GM19193 (cell line): ENCODE results near the gene HSPA12B.

Experiments used
- POLR2A ChIP-seq: IDR thresholded peaks from 4 replicates; pipeline ENCODE4 v1.6.1; 2011; ENCODE audit not compliant: insufficient read depth, insufficient read length; ENCODE audit errors: extremely low read depth

The HSPA12B gene, protein sequence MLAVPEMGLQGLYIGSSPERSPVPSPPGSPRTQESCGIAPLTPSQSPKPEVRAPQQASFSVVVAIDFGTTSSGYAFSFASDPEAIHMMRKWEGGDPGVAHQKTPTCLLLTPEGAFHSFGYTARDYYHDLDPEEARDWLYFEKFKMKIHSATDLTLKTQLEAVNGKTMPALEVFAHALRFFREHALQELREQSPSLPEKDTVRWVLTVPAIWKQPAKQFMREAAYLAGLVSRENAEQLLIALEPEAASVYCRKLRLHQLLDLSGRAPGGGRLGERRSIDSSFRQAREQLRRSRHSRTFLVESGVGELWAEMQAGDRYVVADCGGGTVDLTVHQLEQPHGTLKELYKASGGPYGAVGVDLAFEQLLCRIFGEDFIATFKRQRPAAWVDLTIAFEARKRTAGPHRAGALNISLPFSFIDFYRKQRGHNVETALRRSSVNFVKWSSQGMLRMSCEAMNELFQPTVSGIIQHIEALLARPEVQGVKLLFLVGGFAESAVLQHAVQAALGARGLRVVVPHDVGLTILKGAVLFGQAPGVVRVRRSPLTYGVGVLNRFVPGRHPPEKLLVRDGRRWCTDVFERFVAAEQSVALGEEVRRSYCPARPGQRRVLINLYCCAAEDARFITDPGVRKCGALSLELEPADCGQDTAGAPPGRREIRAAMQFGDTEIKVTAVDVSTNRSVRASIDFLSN

DNA sequence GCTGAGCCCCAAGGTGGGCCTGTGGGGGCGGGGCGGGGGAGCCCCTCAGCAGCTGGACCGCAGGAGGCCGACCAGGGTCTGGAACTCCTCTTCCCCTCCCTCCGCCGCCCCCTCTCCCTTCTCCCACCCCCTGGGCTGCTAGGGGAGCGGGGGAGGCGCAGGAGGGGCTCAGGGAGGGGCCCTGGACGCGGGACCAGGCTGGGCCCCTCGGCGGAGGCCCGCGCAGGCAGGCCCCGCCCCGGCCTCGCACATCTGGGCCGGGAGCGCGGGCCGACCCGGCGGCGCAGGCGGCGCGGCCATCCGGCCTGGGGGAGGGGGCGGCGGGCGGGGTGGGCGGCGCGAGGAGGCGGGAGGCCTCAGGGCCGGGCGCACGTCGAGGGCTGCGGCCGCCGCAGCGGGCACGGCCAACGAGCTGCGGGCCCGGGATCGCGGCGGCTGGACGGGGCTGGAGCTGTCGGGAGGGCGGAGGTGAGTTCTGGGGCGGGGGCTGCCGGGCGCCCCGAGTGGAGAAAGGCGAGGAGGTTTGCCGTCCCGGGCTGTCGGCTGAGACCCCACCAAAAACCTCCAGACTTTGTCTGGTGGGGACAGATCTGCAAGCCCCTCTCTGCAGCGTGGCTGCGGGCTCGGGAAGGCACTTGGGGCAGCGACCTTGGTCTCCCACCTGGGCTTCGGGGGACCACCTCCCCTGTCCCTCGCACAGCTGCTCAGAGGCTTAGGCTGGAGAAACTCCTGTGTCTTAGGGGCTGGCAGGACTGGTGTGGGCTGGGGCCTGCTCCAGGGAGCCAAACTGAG, at the start of gene HSPA12B:
Gene HSPA12B (plus strand): TSS at position 359 of the 792 bp plus-strand sequence. CDS start 5,990 bp downstream, outside the sequence.
- TF ChIP-seq POLR2A = no peak

DNA sequence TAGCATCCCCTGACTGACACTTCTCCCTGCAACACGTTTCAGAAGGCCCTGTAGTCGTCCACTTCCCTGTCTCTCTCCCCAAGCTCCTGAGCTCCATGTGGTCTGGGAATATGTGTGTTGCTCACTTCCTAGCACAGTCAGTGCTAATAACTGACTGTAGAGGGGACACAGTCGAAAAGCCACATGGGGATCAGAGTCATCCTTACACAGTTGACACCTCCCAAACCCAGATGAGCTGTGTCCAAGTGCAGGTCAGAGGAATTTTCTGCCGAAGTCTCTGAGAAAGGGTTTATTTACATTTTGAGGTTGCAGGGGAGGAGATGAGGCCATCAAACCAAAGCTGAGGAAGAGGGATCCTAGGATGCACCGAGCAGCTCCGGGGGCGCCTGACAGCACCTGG, 47.1 kb upstream of the HSPA12B start:
- TF ChIP-seq POLR2A = no peak

DNA sequence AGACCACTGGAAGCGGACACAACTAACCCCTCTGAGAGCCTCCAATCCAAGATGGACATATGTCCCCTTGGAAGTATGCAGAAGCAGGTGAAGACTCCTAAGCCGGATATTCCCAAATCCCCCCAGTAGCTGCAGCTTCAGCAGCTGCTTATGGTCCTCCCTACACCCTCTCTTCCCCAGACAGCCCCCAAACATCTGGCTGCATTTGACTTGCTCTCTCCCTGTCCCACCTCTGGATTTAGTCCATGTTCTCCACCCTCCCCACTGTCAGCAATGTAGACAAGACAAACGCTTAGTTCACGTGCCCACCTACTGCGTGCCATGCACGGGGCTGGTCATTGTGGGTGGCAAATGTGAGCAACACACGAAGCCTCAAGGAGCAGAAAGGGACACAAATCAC, 46.1 kb upstream of the HSPA12B start:
- no peak for TF ChIP-seq POLR2A

DNA sequence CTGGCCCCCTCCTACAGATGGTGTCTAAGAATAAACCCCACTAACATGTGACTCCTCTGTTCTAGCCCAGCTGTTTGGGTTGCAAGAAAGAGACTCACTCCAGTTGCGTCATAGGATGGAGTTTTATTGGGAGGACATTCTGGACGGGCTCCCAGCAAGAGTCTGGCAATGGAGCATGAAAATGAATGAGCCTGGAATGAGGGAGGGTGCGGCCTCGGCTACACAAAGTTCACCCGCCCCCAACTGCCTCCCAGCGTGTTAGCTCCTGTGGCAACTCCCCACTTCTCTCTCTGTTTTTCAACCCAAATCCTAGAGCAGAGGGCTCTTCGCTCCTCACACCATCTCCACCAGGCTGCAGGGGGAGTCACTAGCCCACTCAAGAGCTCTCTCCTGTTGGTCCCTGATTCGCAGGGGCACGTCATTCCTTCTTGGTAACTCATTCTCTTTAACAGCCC, 45.6 kb upstream of the HSPA12B start:
- TF ChIP-seq POLR2A = no peak

DNA sequence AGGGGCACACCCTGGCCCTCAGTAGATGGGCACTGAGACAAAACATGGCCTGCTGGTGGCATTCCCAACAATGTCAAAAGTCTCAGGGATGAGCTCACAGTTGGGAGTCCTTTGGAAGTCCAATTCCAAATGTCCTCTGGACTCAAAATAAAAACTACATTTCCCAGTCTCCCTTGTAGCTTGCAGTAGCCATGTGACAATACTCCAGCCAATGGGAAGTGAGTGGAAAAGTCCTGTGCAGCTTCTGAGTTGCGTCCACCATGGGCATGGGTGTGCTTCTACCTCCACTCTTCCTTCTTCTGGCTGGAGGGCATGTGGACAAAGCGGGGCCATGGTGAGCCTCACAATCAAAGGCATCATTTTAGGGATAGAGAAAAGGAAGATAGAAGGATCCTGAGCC, 44.8 kb upstream of the HSPA12B start:
- no peak for TF ChIP-seq POLR2A

DNA sequence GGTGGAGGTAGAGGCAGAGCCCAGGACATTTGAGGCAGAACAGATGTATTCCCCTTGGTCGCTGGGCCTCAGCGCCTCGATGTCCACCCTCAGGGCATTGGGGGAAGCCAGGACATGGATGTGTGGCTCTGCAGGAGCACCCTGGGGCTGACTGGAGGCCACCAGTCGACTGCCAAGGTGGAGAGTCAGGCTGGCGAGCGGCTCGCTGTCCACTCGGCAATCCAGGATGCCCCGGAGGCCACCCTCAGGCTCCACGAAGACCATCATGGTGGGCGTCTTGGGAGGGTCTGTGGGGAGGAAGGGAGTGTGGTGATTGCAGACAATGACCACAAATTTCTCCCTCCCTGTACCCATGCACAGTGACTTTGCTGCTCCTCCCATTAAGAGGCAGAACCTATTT, 42.5 kb upstream of the HSPA12B start:
- TF ChIP-seq POLR2A = no peak

DNA sequence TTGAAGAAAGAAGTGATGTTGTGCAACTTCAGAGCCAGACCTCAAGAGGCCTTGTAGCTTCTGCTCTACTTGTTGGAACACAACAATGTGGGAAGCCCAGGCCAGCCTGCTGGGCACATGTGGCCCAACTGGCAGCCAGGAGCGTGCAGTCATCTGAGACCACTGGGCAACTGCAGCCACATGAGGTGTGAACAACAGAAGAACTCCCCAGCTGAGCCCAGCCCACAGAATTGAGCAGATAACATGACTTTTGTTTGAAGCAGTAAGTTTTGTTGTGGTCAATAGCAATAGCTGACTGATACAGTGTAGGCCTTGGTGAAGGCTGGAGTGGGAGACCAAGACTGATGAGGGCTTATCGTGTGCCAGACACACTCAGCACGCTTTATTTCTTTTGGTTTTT, 42.1 kb upstream of the HSPA12B start:
- no peak for TF ChIP-seq POLR2A

DNA sequence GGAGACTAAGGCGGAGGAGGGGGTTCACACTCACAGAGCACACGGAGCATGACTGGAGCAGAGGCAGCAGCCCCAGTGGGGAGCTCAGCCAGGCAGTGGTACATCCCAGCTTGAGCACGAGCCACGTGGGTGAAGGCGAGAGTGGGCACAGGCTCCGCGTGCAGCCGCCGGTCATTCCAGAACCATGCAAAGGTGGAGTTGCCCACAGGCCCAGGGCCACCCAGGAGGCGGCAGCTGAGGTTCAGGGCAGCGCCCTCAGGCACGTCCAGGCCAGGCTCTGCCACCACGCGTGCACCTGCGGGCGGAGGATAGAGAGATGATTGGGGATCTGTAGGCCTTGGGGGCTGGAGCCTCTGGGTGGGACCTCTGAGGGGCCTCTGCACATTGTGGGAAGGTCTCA, 41.2 kb upstream of the HSPA12B start:
- TF ChIP-seq POLR2A = no peak

DNA sequence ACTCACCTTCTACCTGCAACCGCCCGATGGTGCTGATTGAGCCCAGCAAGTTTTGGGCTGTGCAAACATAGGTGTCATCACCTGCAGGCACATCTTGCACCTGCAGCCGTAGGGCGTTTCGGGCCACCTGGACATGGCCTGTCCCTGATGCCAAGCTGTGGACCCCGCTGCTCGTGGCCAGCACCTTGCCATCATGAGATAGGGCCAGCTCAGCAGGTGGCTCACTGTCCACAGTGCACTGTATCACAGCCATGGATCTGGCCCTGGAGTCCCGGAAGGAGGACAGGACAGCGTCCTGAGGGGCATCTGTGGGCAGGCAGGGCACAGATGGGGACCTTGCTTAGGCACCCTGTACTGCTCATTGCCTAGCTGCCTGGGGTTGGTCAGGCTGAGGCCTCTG, 40.6 kb upstream of the HSPA12B start:
- TF ChIP-seq POLR2A = no peak

DNA sequence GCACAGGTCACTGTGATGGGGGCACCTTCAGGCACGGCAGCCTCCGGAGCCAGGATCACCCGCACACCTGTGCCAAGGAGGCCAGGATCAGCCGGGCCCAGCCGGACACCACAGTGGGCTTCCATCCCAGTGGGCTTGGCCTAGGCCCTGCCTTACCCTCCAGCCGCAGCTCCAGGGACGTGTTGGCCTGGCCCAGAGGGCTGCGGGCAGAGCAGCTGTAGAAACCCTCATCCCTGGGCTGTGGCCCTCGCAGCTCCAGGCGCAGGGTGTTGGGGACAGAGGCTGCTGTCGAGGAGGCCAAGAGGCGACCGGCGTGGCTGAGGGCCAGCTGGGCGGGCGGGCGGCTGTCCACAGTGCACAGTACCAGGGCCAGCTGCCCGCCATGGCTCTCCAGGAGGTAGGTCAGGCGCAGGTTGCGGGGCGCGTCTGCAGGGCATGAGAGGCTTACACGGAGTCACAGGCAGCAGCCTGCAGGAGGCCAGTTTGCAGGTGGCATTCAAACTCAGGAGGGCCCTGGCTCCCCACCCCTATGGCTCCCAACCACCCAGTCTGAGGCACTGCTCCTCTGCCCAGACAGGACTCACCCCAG, 39.7 kb upstream of the HSPA12B start:
- TF ChIP-seq POLR2A = no peak

DNA sequence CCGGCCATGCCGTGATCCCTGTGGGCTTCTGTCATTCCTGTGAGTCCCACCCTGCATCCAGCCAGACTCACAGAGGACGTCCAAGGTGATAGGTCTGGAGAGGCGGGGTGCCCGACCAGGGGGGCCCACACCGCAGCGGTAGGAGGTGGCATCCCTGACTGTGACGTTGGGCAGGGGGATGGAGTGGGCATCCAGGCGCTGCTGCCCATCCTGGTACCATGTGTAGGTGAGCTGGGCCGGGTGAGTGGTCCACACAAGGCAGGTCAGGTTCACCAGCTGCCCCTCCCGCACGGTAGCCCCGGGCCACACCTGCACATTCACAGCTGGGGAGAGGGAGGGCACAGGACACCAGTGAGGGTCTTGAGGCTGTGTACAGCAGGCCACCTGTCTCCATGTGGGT, 39.1 kb upstream of the HSPA12B start:
- TF ChIP-seq POLR2A = no peak

DNA sequence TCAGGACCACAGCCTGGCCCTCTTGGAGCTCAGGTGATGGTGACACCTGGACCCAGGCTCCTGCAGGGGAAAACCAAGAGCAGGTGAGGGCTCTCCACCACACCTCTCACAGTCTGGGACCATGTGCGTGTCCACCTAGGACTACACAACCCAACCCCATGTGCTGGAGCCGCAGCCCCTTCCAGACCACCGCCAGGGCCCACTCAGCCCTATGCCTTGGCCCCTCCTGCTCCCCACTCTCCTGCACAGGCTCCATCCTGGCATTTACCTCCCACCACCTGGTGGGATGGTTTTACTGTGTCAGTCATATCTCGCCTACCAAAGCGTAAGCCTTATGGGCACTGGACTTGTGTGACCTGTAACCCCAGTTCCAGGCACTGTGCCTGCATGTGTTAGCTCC, 37.6 kb upstream of the HSPA12B start:
- TF ChIP-seq POLR2A = no peak

DNA sequence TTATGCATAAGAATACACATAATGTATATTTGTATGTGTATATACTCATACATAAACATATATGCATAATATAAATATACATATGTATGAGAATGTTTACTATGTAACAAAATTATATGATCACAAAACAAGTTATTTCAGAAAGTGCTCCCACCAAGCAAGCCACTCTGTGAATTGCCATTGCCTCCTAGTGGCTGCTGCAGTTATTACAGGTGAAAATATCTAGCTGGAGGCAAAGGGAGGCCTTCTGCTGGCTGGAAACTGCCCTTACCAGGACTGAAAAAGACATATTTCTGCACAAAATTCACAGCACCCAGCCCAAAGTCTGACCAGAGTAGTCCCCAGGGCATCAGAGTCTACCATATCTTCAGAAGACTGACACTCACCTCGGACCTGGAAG, 36.3 kb upstream of the HSPA12B start:
- TF ChIP-seq POLR2A = no peak

DNA sequence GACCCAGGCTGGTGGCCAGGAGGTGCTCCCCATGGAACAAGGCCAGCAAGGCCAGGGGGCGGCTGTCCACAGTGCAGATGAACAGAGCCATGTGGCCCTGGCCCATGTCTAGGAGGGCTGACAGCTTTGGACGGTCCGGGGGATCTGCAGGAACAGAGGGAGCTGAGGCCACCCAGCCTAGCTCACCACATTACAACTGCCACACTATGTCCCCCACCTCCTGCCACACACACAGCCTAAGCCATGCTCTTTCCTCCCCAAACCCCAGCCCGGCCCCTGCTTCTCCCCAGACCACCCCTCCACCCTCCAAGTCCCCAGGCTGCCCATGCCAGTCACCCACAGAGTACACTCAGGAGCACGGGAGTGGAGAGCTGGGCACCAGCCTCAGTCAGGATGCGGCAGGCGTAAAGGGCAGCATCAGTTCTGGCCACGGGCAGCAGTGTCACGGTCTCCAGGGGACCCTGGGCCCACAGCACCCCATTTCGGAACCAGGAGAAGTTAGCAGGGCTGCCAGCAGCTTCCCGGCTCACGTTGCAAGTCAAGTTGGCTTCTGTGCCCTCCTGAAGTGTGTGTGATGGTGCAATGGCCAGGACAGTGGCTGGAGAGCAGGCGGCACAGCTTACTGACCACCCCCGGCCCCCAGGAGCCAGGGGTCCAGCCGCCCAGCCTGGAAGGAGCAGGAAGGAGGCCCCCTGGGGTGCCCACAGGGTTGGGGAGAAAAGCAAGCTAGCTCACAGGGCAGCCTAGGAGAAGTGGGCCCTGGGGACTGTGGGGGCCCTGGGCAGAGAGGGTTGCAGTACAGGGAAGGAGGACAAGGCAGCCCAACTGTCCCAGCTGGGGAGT, 35.5 kb upstream of the HSPA12B start:
- no peak for TF ChIP-seq POLR2A

DNA sequence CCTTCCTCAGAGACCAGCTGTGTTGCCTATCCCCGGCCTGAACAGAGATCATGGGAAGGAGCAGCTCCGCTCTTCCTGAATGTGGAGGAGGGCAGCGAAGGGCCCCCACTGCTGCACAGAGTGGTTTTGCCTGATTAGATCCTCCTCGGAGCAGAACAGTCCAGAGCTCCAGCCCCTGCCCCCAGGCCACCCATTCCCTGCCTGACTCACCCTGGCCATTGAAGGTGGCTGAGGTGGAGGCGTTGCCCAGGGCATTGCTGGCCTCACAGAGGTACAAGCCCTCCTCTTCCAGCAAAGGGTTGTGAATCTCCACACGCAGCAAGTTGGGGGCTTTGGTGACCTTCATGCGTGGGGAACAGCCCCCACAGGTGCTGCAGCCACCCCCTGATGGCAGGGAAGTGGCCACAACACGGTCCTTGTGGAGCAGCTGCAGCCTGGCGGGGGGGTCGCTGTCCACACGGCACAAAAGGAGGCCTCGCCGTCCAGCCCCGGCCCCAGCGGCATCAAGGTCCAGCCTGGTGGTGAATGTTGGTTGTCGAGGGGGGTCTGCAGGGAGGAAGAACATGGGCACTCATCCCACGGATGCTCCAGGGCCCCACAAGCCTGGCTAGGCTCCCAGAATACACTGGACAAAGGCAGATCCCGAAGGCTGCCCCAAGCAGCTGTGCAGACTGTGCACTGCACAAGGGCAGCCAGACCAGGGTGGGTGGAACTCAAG, 34.7 kb upstream of the HSPA12B start:
- TF ChIP-seq POLR2A = no peak
